Bronchial epithelial cell (primary cell): ENCODE results near the gene OTOG. TPM values are rescaled to one million over a fixed set of nuclear protein-coding genes. Genes with fewer than 3 reads are reported as not detected.

Source experiments
- DNase-seq: peaks from one replicate; pipeline ENCODE4 v3.0.0-alpha.2; 2010; ENCODE audit warnings: low read depth
- FAIRE-seq: peaks from 2 replicates; lab custom pipeline; 2011; peaks lifted over from hg19 to GRCh38; lab: Jason Lieb, UNC
- H3K27me3 ChIP-seq: 2 replicates; pipeline ENCODE4 v1.5.1; 2011; ENCODE audit warnings: low read length; ENCODE audit not compliant: control insufficient read depth, insufficient read depth
- H3K36me3 ChIP-seq: 2 replicates; pipeline ENCODE4 v1.5.1; 2011; ENCODE audit warnings: low read length; ENCODE audit not compliant: control insufficient read depth, insufficient read depth
- H3K4me3 ChIP-seq: 2 replicates; pipeline ENCODE4 v1.5.1; 2011; ENCODE audit warnings: mild to moderate bottlenecking, low read depth, low read length, control low read depth
- CTCF ChIP-seq: IDR thresholded peaks from 2 replicates; pipeline ENCODE4 v1.5.1; 2011; ENCODE audit warnings: mild to moderate bottlenecking, moderate library complexity, low read length, control low read depth, inconsistent platforms; ENCODE audit not compliant: insufficient read depth, severe bottlenecking
- total RNA-seq: library from RNA; depleted of rRNA; stranded (reverse); fragments of >200 nt; gene quantifications from 2 replicates; pipeline ENCODE4 v1.2.1, GENCODE V29; 2014

The OTOG gene
- total RNA-seq, 1 donor from 2014 or later = not detected

- H3K36me3 ChIP-seq = no peaks in the 10 kb centered on the region
- no peak overlapping the region for H3K4me3 ChIP-seq
- H3K27me3 ChIP-seq = no peaks in the 10 kb centered on the region
- no peak for FAIRE-seq
- DNase-seq = no peak
- TF ChIP-seq CTCF = no peak
These were observed 15.9 kb upstream of the OTOG start for GRCh38 chr11:17531071-17531600.

DNA sequence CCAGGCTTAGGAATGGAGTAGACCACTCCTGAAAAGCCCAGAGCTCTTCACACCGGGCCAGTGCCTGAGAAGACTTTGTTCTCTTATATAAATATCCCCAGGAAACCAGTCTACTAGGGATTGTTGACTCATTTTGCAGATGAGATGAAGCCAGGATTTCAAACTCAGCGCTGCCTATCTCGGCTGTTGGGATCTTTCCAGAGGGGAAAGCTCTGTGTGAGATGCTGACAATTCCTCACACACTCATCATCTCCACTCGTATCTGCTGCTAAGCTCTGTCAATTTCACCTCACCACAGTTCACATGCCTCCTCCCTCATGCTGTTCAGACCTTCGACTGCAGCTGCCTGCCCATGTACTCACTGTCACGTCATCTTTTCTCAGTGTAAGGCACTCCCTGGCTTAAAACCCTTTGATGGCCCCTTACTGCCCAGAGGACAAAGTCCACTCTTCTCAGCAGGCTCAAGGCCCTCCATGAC, 15.4 kb upstream of the OTOG start:
- no peak for FAIRE-seq
- Histone ChIP-seq H3K4me3 (no peak overlapping the region), H3K27me3 (no peaks in the 10 kb centered on the region), H3K36me3 (no peaks in the 10 kb centered on the region)
- TF ChIP-seq CTCF = no peak
- no peak for DNase-seq

DNA sequence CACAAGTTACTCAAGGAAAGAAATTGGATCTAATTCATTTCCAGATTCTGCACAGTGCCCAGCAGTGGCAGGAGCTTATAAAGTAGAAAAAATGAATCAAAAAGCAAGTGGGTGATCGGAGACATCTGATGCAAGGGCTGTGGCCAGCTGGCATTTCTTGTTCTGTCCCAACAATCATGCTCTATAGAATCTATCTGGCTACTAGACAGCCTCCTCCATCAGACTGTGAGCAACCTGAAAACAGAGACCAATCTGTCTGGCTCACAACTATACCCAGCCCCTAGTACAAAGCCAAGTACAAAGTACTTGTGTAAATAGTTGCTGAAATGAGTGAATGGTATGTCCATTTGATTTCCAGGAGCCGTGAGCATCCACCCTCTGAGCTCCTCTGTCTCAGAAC, 14.3 kb upstream of the OTOG start:
- no peak for DNase-seq
- no peak overlapping the region for H3K4me3 ChIP-seq
- TF ChIP-seq CTCF = no peak
- no peaks in the 10 kb centered on the region for H3K36me3 ChIP-seq
- peaks cover 2% of the 10 kb centered on the region for H3K27me3 ChIP-seq
- no peak for FAIRE-seq

GRCh38 chr11:17533341-17533740, 13.7 kb upstream of the OTOG start:
- peaks cover 2% of the 10 kb centered on the region for H3K27me3 ChIP-seq

DNA sequence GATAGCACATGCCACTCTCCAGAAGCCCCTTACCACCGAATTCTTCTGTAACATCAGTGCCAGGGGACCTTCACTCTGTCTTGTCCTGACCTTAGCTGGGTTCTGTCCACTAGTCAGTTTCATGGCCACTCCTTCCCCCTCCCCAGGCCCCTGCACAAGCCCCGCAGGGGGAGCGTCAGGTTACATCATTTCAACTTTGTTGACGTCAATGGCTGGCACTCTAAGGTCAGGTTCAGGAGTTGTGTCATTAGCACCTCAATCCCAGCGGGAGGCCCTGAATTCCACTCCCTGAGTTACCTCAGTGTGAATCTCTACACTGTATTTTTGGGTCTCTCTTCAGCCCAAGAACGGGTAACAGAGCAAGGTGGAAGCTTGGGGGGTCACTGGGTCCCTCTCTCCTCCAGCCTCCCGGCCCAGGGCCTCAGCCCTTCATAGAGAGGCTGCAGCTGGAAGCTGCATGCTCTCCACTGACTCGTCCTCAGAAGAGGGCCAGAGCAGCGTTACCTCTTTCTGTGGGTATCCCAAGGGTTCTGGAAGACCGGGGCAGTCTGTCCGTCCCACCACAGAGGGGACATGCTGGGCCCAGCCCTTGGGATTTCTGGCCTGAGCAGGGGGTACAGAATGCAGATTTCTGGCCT, 13.2 kb upstream of the OTOG start:
- TF ChIP-seq CTCF = no peak
- DNase-seq (no peak), FAIRE-seq (no peak)
- no peaks in the 10 kb centered on the region for H3K36me3 ChIP-seq
- peaks cover 2% of the 10 kb centered on the region for H3K27me3 ChIP-seq
- H3K4me3 ChIP-seq = no peak overlapping the region

More at GRCh38 chr11:17533341-17533740, 13.7 kb upstream of the OTOG start:
- H3K4me3 ChIP-seq = no peak overlapping the region
- DNase-seq (no peak), FAIRE-seq (peak; percentile 83)
- no peaks in the 10 kb centered on the region for H3K36me3 ChIP-seq
- TF ChIP-seq CTCF = no peak
